Dedifferentiated amniotic fluid mesenchymal stem cell (primary cell): ENCODE results near the gene EIF4EBP2.

Experiments used
- DNase-seq: peaks from one replicate; pipeline ENCODE4 v3.0.0-alpha.2; 2016; ENCODE audit errors: extremely low spot score

EIF4EBP2 gene

GRCh38 chr10:70404036-70404786 lies at the start of gene EIF4EBP2:
EIF4EBP2 (plus strand) TSS chr10:70404145; CDS start chr10:70404402, 257 bp downstream.
- DNase-seq = peak; percentile 94

GRCh38 chr10:70354556-70354955 lies 49.4 kb upstream of the EIF4EBP2 start:
- no peak for DNase-seq

- no peak for DNase-seq
Measured at GRCh38 chr10:70355051-70356021, 48.6 kb upstream of the EIF4EBP2 start.

- DNase-seq = no peak
Measured at GRCh38 chr10:70357565-70357964, 46.4 kb upstream of the EIF4EBP2 start.

- DNase-seq = no peak
Measured at GRCh38 chr10:70358446-70358845, 45.5 kb upstream of the EIF4EBP2 start.

GRCh38 chr10:70359017-70359550 lies 44.9 kb upstream of the EIF4EBP2 start:
- DNase-seq = no peak

- DNase-seq = no peak
Measured at GRCh38 chr10:70360215-70360614, 43.7 kb upstream of the EIF4EBP2 start.

- DNase-seq = no peak
Measured at GRCh38 chr10:70362328-70362727, 41.6 kb upstream of the EIF4EBP2 start.

GRCh38 chr10:70363292-70363691 lies 40.7 kb upstream of the EIF4EBP2 start:
- no peak for DNase-seq

- peak; percentile 92 for DNase-seq
Measured at GRCh38 chr10:70363971-70364771, 39.8 kb upstream of the EIF4EBP2 start.

- no peak for DNase-seq
Measured at GRCh38 chr10:70364772-70365091, 39.2 kb upstream of the EIF4EBP2 start.

- DNase-seq = peak; percentile 60
Measured at GRCh38 chr10:70367195-70367796, 36.6 kb upstream of the EIF4EBP2 start.

GRCh38 chr10:70368774-70369482 lies 35.0 kb upstream of the EIF4EBP2 start:
- no peak for DNase-seq

- no peak for DNase-seq
Measured at GRCh38 chr10:70369498-70370018, 34.4 kb upstream of the EIF4EBP2 start.

GRCh38 chr10:70370766-70371165 lies 33.2 kb upstream of the EIF4EBP2 start:
- no peak for DNase-seq

GRCh38 chr10:70371846-70372245 lies 32.1 kb upstream of the EIF4EBP2 start:
- no peak for DNase-seq

GRCh38 chr10:70374775-70375614 lies 28.9 kb upstream of the EIF4EBP2 start:
- DNase-seq = no peak

GRCh38 chr10:70376436-70377378 lies 27.2 kb upstream of the EIF4EBP2 start:
- DNase-seq = no peak
